Measurements from ENCODE around the gene SSBP3.
"Not testable (repeated sequence)": the region's sequence is repeated elsewhere in the genome, so short reads cannot be mapped to it uniquely, and the experiment has no call there.

Gene SSBP3

GRCh38 chr1:54347261-54347954 is 58.8 kb downstream of the SSBP3 start:
- DNase-seq = no peak

- not testable (repeated sequence) for DNase-seq
Observed at GRCh38 chr1:54345548-54345947, 60.6 kb downstream of the SSBP3 start.

GRCh38 chr1:54345116-54345515 is 61.1 kb downstream of the SSBP3 start:
- no peak for DNase-seq

- no peak for DNase-seq
Observed at GRCh38 chr1:54342742-54343687, 63.2 kb downstream of the SSBP3 start.

- DNase-seq = no peak
Observed at GRCh38 chr1:54342288-54342687, 63.9 kb downstream of the SSBP3 start.

GRCh38 chr1:54341763-54342162 is 64.4 kb downstream of the SSBP3 start:
- DNase-seq = no peak

- DNase-seq = no peak
Observed at GRCh38 chr1:54340878-54341277, 65.3 kb downstream of the SSBP3 start.

GRCh38 chr1:54340434-54340833 is 65.8 kb downstream of the SSBP3 start:
- DNase-seq = no peak

- no peak for DNase-seq
Observed at GRCh38 chr1:54339126-54339525, 67.1 kb downstream of the SSBP3 start.

GRCh38 chr1:54338464-54338863 is 67.7 kb downstream of the SSBP3 start:
- DNase-seq = no peak

- no peak for DNase-seq
Observed at GRCh38 chr1:54337928-54338327, 68.3 kb downstream of the SSBP3 start.

- DNase-seq = no peak
Observed at GRCh38 chr1:54337034-54337433, 69.2 kb downstream of the SSBP3 start.

GRCh38 chr1:54336116-54336515 is 70.1 kb downstream of the SSBP3 start:
- DNase-seq = no peak

- DNase-seq = no peak
Observed at GRCh38 chr1:54335755-54336108, 70.5 kb downstream of the SSBP3 start.

- DNase-seq = no peak
Observed at GRCh38 chr1:54335011-54335754, 71.0 kb downstream of the SSBP3 start.

- DNase-seq = no peak
Observed at GRCh38 chr1:54332781-54333585, 73.2 kb downstream of the SSBP3 start.

GRCh38 chr1:54331843-54332463 is 74.2 kb downstream of the SSBP3 start:
- no peak for DNase-seq

GRCh38 chr1:54331091-54331772 is 75.0 kb downstream of the SSBP3 start:
- DNase-seq = no peak

- no peak for DNase-seq
Observed at GRCh38 chr1:54329312-54330003, 76.7 kb downstream of the SSBP3 start.

- no peak for DNase-seq
Observed at GRCh38 chr1:54328066-54328636, 78.0 kb downstream of the SSBP3 start.

Data from KG1 (cell line).